HepG2 (cell line): ENCODE results near the gene ZNF574.

ENCODE experiments used
- FOXM1 ChIP-seq: sonication (generic); formaldehyde crosslinking; IDR thresholded peaks from 2 replicates; pipeline ENCODE4 v1.5.0; 2020; ENCODE audit warnings: missing genetic modification reagents
- IRF2 ChIP-seq: IDR thresholded peaks from 2 replicates; pipeline ENCODE4 v1.6.1; 2018; ENCODE audit warnings: missing genetic modification reagents, missing compliant biosample characterization
- POLR2A ChIP-seq, 2 experiments: IDR thresholded peaks; 2 replicates each; pipeline ENCODE4 v1.6.1; 2011; ENCODE audit warnings: low read depth in 2 of 2, low read length in 2 of 2, mild to moderate bottlenecking in 1 of 2, moderate library complexity in 1 of 2; ENCODE audit not compliant: insufficient read depth in 1 of 2
- POLR2AphosphoS5 ChIP-seq: IDR thresholded peaks from 2 replicates; pipeline ENCODE4 v1.6.1; 2012; ENCODE audit warnings: low read depth, low read length
- SP1 ChIP-seq, 2 experiments: fragments of 450-650 bp in 1 of 2; sonication (generic) in 1 of 2; formaldehyde crosslinking in 1 of 2; IDR thresholded peaks; 2 replicates each; pipeline versions ENCODE4 v1.4.0 to v1.6.1; 2016 to 2020; ENCODE audit warnings: missing genetic modification reagents in 1 of 2
- ZNF207 ChIP-seq: fragments of 450-650 bp; IDR thresholded peaks from 2 replicates; pipeline ENCODE4 v1.6.1; 2016; ENCODE audit warnings: antibody characterized with exemption, borderline replicate concordance
- ZNF24 ChIP-seq: fragments of 450-650 bp; IDR thresholded peaks from 2 replicates; pipeline ENCODE4 v1.6.1; 2017; ENCODE audit warnings: antibody characterized with exemption, mild to moderate bottlenecking
- TF ChIP-seq, protein P1 (sequence below): sonication (generic); formaldehyde crosslinking; IDR thresholded peaks from 2 replicates; pipeline ENCODE4 v1.4.0; 2020; ENCODE audit warnings: missing genetic modification reagents
- TF ChIP-seq, protein P2 (sequence below): sonication (generic); formaldehyde crosslinking; IDR thresholded peaks from 2 replicates; pipeline ENCODE4 v1.5.0; 2020; ENCODE audit warnings: mild to moderate bottlenecking, missing genetic modification reagents, moderate library complexity
- TF ChIP-seq, protein P3 (sequence below): sonication (generic); formaldehyde crosslinking; IDR thresholded peaks from 2 replicates; pipeline ENCODE4 v1.8.1; 2023; ENCODE audit warnings: mild to moderate bottlenecking, missing genetic modification reagents

GRCh38 chr19:42060117-42060516, 15.8 kb upstream of the ZNF574 start:
- TF ChIP-seq FOXM1: no peak
- TF ChIP-seq POLR2AphosphoS5: no peak
- TF ChIP-seq SP1 (IDR thresholded peaks at IDR 0.05): no peak
- no peak for TF ChIP-seq SP1 (CRISPR knock-in tag; IDR thresholded peaks at IDR 0.05)
- TF ChIP-seq, protein P1, sequence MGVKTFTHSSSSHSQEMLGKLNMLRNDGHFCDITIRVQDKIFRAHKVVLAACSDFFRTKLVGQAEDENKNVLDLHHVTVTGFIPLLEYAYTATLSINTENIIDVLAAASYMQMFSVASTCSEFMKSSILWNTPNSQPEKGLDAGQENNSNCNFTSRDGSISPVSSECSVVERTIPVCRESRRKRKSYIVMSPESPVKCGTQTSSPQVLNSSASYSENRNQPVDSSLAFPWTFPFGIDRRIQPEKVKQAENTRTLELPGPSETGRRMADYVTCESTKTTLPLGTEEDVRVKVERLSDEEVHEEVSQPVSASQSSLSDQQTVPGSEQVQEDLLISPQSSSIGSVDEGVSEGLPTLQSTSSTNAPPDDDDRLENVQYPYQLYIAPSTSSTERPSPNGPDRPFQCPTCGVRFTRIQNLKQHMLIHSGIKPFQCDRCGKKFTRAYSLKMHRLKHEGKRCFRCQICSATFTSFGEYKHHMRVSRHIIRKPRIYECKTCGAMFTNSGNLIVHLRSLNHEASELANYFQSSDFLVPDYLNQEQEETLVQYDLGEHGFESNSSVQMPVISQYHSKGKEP (CRISPR knock-in tag): no peak
- TF ChIP-seq ZNF24: no peak
- TF ChIP-seq IRF2 (CRISPR knock-in tag): no peak
- TF ChIP-seq, protein P2, sequence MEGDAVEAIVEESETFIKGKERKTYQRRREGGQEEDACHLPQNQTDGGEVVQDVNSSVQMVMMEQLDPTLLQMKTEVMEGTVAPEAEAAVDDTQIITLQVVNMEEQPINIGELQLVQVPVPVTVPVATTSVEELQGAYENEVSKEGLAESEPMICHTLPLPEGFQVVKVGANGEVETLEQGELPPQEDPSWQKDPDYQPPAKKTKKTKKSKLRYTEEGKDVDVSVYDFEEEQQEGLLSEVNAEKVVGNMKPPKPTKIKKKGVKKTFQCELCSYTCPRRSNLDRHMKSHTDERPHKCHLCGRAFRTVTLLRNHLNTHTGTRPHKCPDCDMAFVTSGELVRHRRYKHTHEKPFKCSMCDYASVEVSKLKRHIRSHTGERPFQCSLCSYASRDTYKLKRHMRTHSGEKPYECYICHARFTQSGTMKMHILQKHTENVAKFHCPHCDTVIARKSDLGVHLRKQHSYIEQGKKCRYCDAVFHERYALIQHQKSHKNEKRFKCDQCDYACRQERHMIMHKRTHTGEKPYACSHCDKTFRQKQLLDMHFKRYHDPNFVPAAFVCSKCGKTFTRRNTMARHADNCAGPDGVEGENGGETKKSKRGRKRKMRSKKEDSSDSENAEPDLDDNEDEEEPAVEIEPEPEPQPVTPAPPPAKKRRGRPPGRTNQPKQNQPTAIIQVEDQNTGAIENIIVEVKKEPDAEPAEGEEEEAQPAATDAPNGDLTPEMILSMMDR (CRISPR knock-in tag): no peak
- no peak for TF ChIP-seq ZNF207
- TF ChIP-seq, protein P3, sequence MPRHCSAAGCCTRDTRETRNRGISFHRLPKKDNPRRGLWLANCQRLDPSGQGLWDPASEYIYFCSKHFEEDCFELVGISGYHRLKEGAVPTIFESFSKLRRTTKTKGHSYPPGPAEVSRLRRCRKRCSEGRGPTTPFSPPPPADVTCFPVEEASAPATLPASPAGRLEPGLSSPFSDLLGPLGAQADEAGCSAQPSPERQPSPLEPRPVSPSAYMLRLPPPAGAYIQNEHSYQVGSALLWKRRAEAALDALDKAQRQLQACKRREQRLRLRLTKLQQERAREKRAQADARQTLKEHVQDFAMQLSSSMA (CRISPR knock-in tag): no peak
- TF ChIP-seq POLR2A (IDR thresholded peaks at IDR 0.05; ENCODE audit: insufficient read depth in 1 of 2, low read depth in 2 of 2, low read length in 2 of 2): no peak
